HepG2 (cell line): ENCODE results near the gene ANKRD11. TPM values are rescaled to one million over a fixed set of nuclear protein-coding genes. Genes with fewer than 3 reads are reported as not detected.

Source experiments
- ATAC-seq: fragments of 200-7000 bp; cut with Tn5 transposase; 3 replicates; pipeline ENCODE4 v1.9.1; 2020; ENCODE audit warnings: mild to moderate bottlenecking, moderate library complexity
- BruUV-seq: library from RNA; stranded (reverse); fragments of 400-500 nt; replicated peaks from 2 replicates; lab custom pipeline; 2021; lab: Mats Ljungman, UMichigan
- CTCF ChIA-PET: fragments of 300-600 bp; formaldehyde crosslinking; extraction: SDS; loops from one replicate; lab custom pipeline; 2021; ENCODE audit warnings: low total read pairs, inconsistent platforms, low intra/inter-chr PET ratio; lab: Yijun Ruan, JAX
- POLR2A ChIA-PET: fragments of 350-600 bp; sonication (Branson Sonifier 250); formaldehyde crosslinking; loops from one replicate; lab custom pipeline; 2020; ENCODE audit warnings: antibody characterized with exemption, inconsistent platforms; lab: Yijun Ruan, JAX
- DNase-seq: peaks from one replicate; pipeline ENCODE4 v3.0.0-alpha.2; 2015; ENCODE audit warnings: low spot score
- FAIRE-seq: peaks from 3 replicates; lab custom pipeline; 2011; peaks lifted over from hg19 to GRCh38; lab: Jason Lieb, UNC
- H2AFZ ChIP-seq: one replicate; pipeline ENCODE4 v1.6.1; 2011; ENCODE audit warnings: low read length, inconsistent platforms
- H3K27ac ChIP-seq: fragments of 300-600 bp; 3 replicates; pipeline ENCODE4 v1.8.0; 2011; ENCODE audit warnings: mixed run types, mild to moderate bottlenecking, mixed read lengths, low read length, inconsistent platforms; ENCODE audit not compliant: insufficient read depth; ENCODE audit errors: extremely low read length
- H3K27me3 ChIP-seq, 2 experiments: fragments of 200-600 bp in 1 of 2; 2 replicates in 1 of 2; 3 replicates in 1 of 2; pipeline versions ENCODE4 v1.6.0 to v1.8.0; 2011; ENCODE audit warnings: low read length in 2 of 2, mild to moderate bottlenecking in 2 of 2, moderate library complexity in 2 of 2, inconsistent platforms in 1 of 2; ENCODE audit not compliant: insufficient read depth in 2 of 2, control insufficient read depth in 1 of 2
- H3K36me3 ChIP-seq, 2 experiments: fragments of 200-600 bp in 1 of 2; replicated peaks in 1 of 2; 2 replicates in 1 of 2; 3 replicates in 1 of 2; pipeline versions ENCODE4 v1.5.1 to v1.8.0; 2011; ENCODE audit warnings: low read length in 2 of 2, inconsistent platforms in 1 of 2; ENCODE audit not compliant: insufficient read depth in 2 of 2, control insufficient read depth in 1 of 2
- H3K4me1 ChIP-seq: 2 replicates; pipeline ENCODE4 v1.5.1; 2012; ENCODE audit warnings: low read length, inconsistent platforms; ENCODE audit not compliant: insufficient read depth
- H3K4me2 ChIP-seq: 2 replicates; pipeline ENCODE4 v1.6.0; 2011; ENCODE audit warnings: low read depth, low read length, inconsistent platforms
- H3K4me3 ChIP-seq, 3 experiments: fragments of 200-600 bp in 1 of 3; sonication (generic), shearing (Covaris generic) in 1 of 3; replicated peaks in 1 of 3; 2 replicates each; pipeline ENCODE4 v1.5.1; 2011 to 2016; ENCODE audit warnings: low read length in 3 of 3, inconsistent platforms in 2 of 3, low read depth in 2 of 3, mild to moderate bottlenecking in 2 of 3, control low read depth in 1 of 3, mixed read lengths in 1 of 3; ENCODE audit not compliant: insufficient read depth in 1 of 3
- H3K79me2 ChIP-seq: one replicate; pipeline ENCODE4 v1.6.1; 2011; ENCODE audit warnings: low read length, inconsistent platforms; ENCODE audit not compliant: insufficient read depth
- H3K9ac ChIP-seq: 2 replicates; pipeline ENCODE4 v1.6.0; 2011; ENCODE audit warnings: mild to moderate bottlenecking, low read depth, low read length, inconsistent platforms; ENCODE audit not compliant: insufficient read depth
- H3K9me3 ChIP-seq: 2 replicates; pipeline ENCODE4 v1.5.1; 2012; ENCODE audit warnings: mild to moderate bottlenecking, low read length
- H4K20me1 ChIP-seq: 2 replicates; pipeline ENCODE4 v1.6.0; 2011; ENCODE audit warnings: inconsistent platforms, mild to moderate bottlenecking, low read length, moderate library complexity; ENCODE audit not compliant: insufficient read depth
- ATF1 ChIP-seq: IDR thresholded peaks from 2 replicates; pipeline ENCODE4 v1.6.1; 2016; ENCODE audit warnings: mild to moderate bottlenecking, control low read depth
- CEBPB ChIP-seq: IDR thresholded peaks from 2 replicates; pipeline ENCODE4 v1.6.1; 2011; ENCODE audit warnings: low read depth, low read length, improper control_type of control experiment, borderline replicate concordance
- HNRNPL ChIP-seq: fragments of 200-400 bp; formaldehyde crosslinking; IDR thresholded peaks from 2 replicates; pipeline ENCODE4 v1.6.1; 2017; ENCODE audit warnings: mild to moderate bottlenecking, low read depth, low read length
- NFE2L1 ChIP-seq: sonication (generic); formaldehyde crosslinking; IDR thresholded peaks from 2 replicates; pipeline ENCODE4 v1.4.0; 2020; ENCODE audit warnings: missing genetic modification reagents, mild to moderate bottlenecking, borderline replicate concordance
- POLR2A ChIP-seq, 2 experiments: IDR thresholded peaks; 2 replicates each; pipeline ENCODE4 v1.6.1; 2011; ENCODE audit warnings: low read depth in 2 of 2, low read length in 2 of 2, mild to moderate bottlenecking in 1 of 2, moderate library complexity in 1 of 2; ENCODE audit not compliant: insufficient read depth in 1 of 2
- POLR2G ChIP-seq: fragments of 200-400 bp; formaldehyde crosslinking; IDR thresholded peaks from 2 replicates; pipeline ENCODE4 v1.6.1; 2018; ENCODE audit warnings: mild to moderate bottlenecking, low read depth, low read length, moderate library complexity
- ZNF772 ChIP-seq: sonication (generic); formaldehyde crosslinking; IDR thresholded peaks from 2 replicates; pipeline ENCODE4 v1.5.0; 2020; ENCODE audit warnings: mild to moderate bottlenecking, missing genetic modification reagents
- WGBS: methylation state at CpG from one replicate; pipeline ENCODE4 v1.1.6; 2017; ENCODE audit warnings: low lambda C conversion rate; 5-methylcytosine and 5-hydroxymethylcytosine counted together
- in situ Hi-C: cut with HindIII; loops from 2 replicates; pipeline ENCODE4 v1.10.0; 2017; ENCODE audit warnings: low pct_unique_long_range_greater_than_20kb; ENCODE audit not compliant: extremely low pct_ligation_motif_present
- intact Hi-C: fragments of 100-400 bp; cut with micrococcal nuclease; formaldehyde crosslinking; loops from one replicate; pipeline ENCODE4 v1.10.0; 2022; ENCODE audit not compliant: unreplicated experiment
- polyA plus RNA-seq, 8 experiments: library from polyadenylated mRNA; depleted of rRNA in 3 of 8; stranded (reverse) in 7 of 8; unstranded in 1 of 8; fragments of >200 nt; fragmentation: Illumina TruSeq in 4 of 8; extraction: Trizol in 4 of 8; gene quantifications; 2 replicates each; pipeline versions ENCODE4 v1.2.1 to v1.2.3, GENCODE V29; 2011 to 2016; ENCODE audit warnings: low read depth in 4 of 8, missing spikeins in 1 of 8, mixed read lengths in 1 of 8; ENCODE audit not compliant: insufficient read depth in 1 of 8
- total RNA-seq, 5 experiments: library from RNA; depleted of rRNA; stranded (reverse); fragments of >200 nt; fragmentation: Illumina TruSeq; extraction: Trizol; gene quantifications; 2 replicates each; pipeline ENCODE4 v1.2.3, GENCODE V29; 2016; ENCODE audit warnings: low read depth in 1 of 5
- TF ChIP-seq, protein P1 (sequence below): IDR thresholded peaks from 2 replicates; pipeline ENCODE4 v1.6.1; 2016; ENCODE audit warnings: low read depth, control low read depth
- TF ChIP-seq, protein P2 (sequence below): sonication (generic); formaldehyde crosslinking; IDR thresholded peaks from 2 replicates; pipeline ENCODE4 v1.8.1; 2022; ENCODE audit warnings: low read depth, mild to moderate bottlenecking, missing genetic modification reagents

ANKRD11 gene
- total and polyA plus RNA-seq, 2 of the 13 experiments (the other 11 are each of a cell fraction or from before 2014, with no cell fraction given): 21.4 to 38.4 TPM

DNA sequence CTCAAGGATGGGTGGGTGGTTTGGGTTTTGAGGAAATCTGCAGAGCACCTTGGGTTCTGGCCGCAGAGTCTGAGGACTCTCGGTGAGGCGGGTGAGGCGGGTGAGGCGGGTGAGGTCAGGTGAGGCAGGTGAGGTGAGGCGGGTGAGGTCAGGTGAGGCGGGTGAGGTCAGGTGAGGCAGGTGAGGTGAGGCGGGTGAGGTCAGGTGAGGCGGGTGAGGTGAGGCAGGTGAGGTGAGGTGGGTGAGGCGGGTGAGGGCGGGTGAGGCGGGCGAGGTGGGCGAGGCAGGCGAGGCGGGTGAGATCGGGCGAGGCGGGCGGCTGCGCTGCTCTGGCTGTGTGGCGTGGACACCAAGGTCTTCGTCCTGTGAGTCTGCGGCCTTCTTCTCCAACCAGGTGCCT, 46.0 kb upstream of the ANKRD11 start:
- 0 out of 2 replicates have a peak, but pooled peaks cover 4% of the 10 kb centered on the region for H3K4me1 ChIP-seq
- WGBS: 97% methylated on average over 24 of the region's 24 CpGs
- no peak overlapping the region for H3K9ac ChIP-seq
- TF ChIP-seq POLR2A (IDR thresholded peaks at IDR 0.05; ENCODE audit: insufficient read depth in 1 of 2, low read depth in 2 of 2, low read length in 2 of 2): no peak
- no peak for TF ChIP-seq POLR2G
- no peak for TF ChIP-seq ATF1 (CRISPR knock-in tag)
- TF ChIP-seq HNRNPL: 0 out of 2 replicates have a peak, but pooled peaks have one; percentile 38
- no peak for TF ChIP-seq ZNF772
- TF ChIP-seq, protein P1, sequence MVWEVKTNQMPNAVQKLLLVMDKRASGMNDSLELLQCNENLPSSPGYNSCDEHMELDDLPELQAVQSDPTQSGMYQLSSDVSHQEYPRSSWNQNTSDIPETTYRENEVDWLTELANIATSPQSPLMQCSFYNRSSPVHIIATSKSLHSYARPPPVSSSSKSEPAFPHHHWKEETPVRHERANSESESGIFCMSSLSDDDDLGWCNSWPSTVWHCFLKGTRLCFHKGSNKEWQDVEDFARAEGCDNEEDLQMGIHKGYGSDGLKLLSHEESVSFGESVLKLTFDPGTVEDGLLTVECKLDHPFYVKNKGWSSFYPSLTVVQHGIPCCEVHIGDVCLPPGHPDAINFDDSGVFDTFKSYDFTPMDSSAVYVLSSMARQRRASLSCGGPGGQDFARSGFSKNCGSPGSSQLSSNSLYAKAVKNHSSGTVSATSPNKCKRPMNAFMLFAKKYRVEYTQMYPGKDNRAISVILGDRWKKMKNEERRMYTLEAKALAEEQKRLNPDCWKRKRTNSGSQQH (CRISPR knock-in tag): no peak
- no peak for TF ChIP-seq NFE2L1 (CRISPR knock-in tag)
- peaks cover 44 to 66% of the 10 kb centered on the region in 2 experiments for H3K36me3 ChIP-seq
- no peaks in the 10 kb centered on the region for H3K79me2 ChIP-seq
- no peak overlapping the region for H3K4me3 ChIP-seq
- ChIA-PET POLR2A (no interaction called here), CTCF (no interaction called here)
- intact Hi-C loops (no loop called here), in situ Hi-C loops (no loop called here)
- no peak for DNase-seq
- ATAC-seq: no peak
- H4K20me1 ChIP-seq: 0 out of 2 replicates have a peak, but pooled peaks cover 3% of the 10 kb centered on the region
- H3K27ac ChIP-seq: no peak overlapping the region
- BruUV-seq: no TSS peak
- H2AFZ ChIP-seq: no peak overlapping the region
- H3K4me2 ChIP-seq: no peak overlapping the region
- H3K27me3 ChIP-seq: no peaks in the 10 kb centered on the region; a peak in 1 of 5 replicates
- H3K9me3 ChIP-seq: no peaks in the 10 kb centered on the region
- no peak for FAIRE-seq

DNA sequence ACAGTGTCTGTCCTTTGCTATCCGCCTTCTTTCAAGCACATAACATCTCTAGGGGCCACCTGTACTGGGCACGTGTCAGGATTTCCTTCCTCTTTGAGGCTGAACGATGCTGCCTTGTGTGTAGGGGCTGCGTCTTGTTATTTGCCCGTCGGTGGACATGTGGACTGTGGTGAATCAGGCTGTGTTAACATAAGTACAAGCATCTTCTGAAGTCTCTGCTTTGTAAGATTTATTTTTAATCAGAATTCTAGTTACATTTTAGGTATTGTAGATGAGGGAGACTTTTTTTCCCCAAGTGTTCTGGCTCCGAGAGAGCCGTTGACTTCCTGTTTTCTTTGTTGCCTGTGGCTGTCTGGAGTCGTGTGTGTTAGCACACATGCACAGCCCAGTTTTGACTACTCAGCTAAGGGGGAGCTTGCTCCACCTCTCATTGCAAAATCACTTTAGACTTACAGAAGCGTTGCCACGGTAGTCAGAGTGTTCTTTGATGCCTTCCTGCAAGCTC, 43.9 kb upstream of the ANKRD11 start:
- BruUV-seq: no TSS peak
- Histone ChIP-seq H3K36me3 (peaks cover 53 to 71% of the 10 kb centered on the region in 2 experiments), H2AFZ (no peak overlapping the region), H3K27ac (no peak overlapping the region), H3K9me3 (no peaks in the 10 kb centered on the region), H4K20me1 (0 out of 2 replicates have a peak, but pooled peaks cover 3% of the 10 kb centered on the region), H3K4me3 (no peak overlapping the region), H3K4me1 (0 out of 2 replicates have a peak, but pooled peaks cover 4% of the 10 kb centered on the region), H3K27me3 (no peaks in the 10 kb centered on the region), H3K79me2 (no peaks in the 10 kb centered on the region), H3K4me2 (no peak overlapping the region), H3K9ac (no peak overlapping the region)
- no peak for FAIRE-seq
- DNase-seq: no peak
- ChIA-PET POLR2A (no interaction called here), CTCF (no interaction called here)
- in situ Hi-C loops: no loop called here
- WGBS: 86% methylated on average over 11 of the region's 11 CpGs
- no peak; the same call in 2 of the 3 replicates for ATAC-seq
- TF ChIP-seq, protein P2, sequence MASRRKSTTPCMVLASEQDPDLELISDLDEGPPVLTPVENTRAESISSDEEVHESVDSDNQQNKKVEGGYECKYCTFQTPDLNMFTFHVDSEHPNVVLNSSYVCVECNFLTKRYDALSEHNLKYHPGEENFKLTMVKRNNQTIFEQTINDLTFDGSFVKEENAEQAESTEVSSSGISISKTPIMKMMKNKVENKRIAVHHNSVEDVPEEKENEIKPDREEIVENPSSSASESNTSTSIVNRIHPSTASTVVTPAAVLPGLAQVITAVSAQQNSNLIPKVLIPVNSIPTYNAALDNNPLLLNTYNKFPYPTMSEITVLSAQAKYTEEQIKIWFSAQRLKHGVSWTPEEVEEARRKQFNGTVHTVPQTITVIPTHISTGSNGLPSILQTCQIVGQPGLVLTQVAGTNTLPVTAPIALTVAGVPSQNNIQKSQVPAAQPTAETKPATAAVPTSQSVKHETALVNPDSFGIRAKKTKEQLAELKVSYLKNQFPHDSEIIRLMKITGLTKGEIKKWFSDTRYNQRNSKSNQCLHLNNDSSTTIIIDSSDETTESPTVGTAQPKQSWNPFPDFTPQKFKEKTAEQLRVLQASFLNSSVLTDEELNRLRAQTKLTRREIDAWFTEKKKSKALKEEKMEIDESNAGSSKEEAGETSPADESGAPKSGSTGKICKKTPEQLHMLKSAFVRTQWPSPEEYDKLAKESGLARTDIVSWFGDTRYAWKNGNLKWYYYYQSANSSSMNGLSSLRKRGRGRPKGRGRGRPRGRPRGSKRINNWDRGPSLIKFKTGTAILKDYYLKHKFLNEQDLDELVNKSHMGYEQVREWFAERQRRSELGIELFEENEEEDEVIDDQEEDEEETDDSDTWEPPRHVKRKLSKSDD (CRISPR knock-in tag): no peak
- TF ChIP-seq CEBPB: peak; percentile 19; the same call in 1 of the 2 replicates
- intact Hi-C loops: no loop called here
